DOHH2 (cell line): ENCODE data around the gene CASZ1.

Source experiments
- EZH2phosphoT487 ChIP-seq: fragments of 200-600 bp; sonication (generic); IDR thresholded peaks from 2 replicates; pipeline ENCODE4 v1.6.1; 2017; ENCODE audit warnings: borderline replicate concordance, mild to moderate bottlenecking, antibody characterized with exemption, low read length, moderate library complexity, mixed read lengths
- TF ChIP-seq, protein P1 (sequence below): fragments of 200-600 bp; sonication (generic); IDR thresholded peaks from one replicate; pipeline ENCODE4 v1.5.1; 2014; ENCODE audit warnings: antibody characterized with exemption, mild to moderate bottlenecking, low read depth, low read length; ENCODE audit not compliant: poor library complexity, severe bottlenecking

DNA sequence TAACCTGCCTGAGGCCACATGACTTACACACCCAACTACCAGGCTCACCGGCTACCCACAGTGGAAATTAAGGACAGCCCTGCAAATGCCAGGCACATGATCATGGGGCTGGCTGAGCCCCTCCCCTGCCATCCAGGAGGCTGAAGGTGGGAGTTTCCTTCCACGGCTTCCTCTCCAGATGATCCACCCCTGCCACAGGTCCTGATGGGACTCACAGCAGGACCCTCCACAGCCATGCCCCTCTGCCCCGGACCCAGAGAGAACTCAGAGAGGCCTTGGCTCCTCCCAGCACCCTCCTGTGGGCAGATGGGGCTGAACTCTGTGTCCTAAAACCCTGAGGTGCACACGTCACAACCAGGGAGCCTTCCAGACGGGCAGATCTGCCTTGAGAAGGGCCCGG, 29.1 kb upstream of the CASZ1 start:
- TF ChIP-seq, protein P1, sequence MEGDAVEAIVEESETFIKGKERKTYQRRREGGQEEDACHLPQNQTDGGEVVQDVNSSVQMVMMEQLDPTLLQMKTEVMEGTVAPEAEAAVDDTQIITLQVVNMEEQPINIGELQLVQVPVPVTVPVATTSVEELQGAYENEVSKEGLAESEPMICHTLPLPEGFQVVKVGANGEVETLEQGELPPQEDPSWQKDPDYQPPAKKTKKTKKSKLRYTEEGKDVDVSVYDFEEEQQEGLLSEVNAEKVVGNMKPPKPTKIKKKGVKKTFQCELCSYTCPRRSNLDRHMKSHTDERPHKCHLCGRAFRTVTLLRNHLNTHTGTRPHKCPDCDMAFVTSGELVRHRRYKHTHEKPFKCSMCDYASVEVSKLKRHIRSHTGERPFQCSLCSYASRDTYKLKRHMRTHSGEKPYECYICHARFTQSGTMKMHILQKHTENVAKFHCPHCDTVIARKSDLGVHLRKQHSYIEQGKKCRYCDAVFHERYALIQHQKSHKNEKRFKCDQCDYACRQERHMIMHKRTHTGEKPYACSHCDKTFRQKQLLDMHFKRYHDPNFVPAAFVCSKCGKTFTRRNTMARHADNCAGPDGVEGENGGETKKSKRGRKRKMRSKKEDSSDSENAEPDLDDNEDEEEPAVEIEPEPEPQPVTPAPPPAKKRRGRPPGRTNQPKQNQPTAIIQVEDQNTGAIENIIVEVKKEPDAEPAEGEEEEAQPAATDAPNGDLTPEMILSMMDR = no peak
- no peak for TF ChIP-seq EZH2phosphoT487
